PC-9 (cell line): ENCODE data around the gene WDR93. TPM values are rescaled to one million over a fixed set of nuclear protein-coding genes. Genes with fewer than 3 reads are reported as not detected.

Experiments used
- BruUV-seq: library from RNA; stranded (reverse); fragments of 400-500 nt; replicated peaks from 2 replicates; lab custom pipeline; 2021; lab: Mats Ljungman, UMichigan
- CTCF ChIA-PET: fragments of 300-600 bp; sonication (Branson Sonifier 250); formaldehyde crosslinking; loops from one replicate; lab custom pipeline; 2022; ENCODE audit warnings: antibody characterized with exemption; lab: Charles Lee
- POLR2A ChIA-PET: fragments of 300-600 bp; sonication (Branson Sonifier 250); formaldehyde crosslinking; loops from one replicate; lab custom pipeline; 2022; ENCODE audit warnings: antibody characterized with exemption; ENCODE audit not compliant: unreplicated experiment; lab: Charles Lee
- DNase-seq, 2 experiments: peaks; one replicate each; pipeline versions ENCODE4 v3.0.0 to v3.0.0-alpha.2; 2015 to 2022; ENCODE audit warnings: mixed read lengths in 1 of 2
- H2AFZ ChIP-seq: fragments of 200-600 bp; sonication (generic); 2 replicates; pipeline ENCODE4 v1.8.1; 2017; ENCODE audit warnings: antibody characterized with exemption
- H3F3A ChIP-seq: fragments of 200-600 bp; sonication (generic); 2 replicates; pipeline ENCODE4 v1.8.1; 2017; ENCODE audit warnings: antibody characterized with exemption, mild to moderate bottlenecking, low read depth; ENCODE audit not compliant: insufficient read depth
- H3K27ac ChIP-seq: fragments of 200-600 bp; sonication (generic); 2 replicates; pipeline ENCODE4 v1.6.1; 2016; ENCODE audit warnings: mixed run types
- H3K27me3 ChIP-seq: fragments of 200-600 bp; sonication (generic); 2 replicates; pipeline ENCODE4 v1.6.1; 2016; ENCODE audit warnings: low read depth, mixed run types; ENCODE audit not compliant: insufficient read depth
- H3K36me3 ChIP-seq: fragments of 200-600 bp; sonication (generic); 2 replicates; pipeline ENCODE4 v1.6.1; 2016; ENCODE audit warnings: low read depth, mixed run types
- H3K4me1 ChIP-seq: fragments of 200-600 bp; sonication (generic); replicated peaks from 2 replicates; pipeline ENCODE4 v1.6.1; 2016; ENCODE audit warnings: mixed run types; ENCODE audit not compliant: insufficient read depth
- H3K4me2 ChIP-seq: fragments of 200-600 bp; sonication (generic); 2 replicates; pipeline ENCODE4 v1.6.1; 2017; ENCODE audit warnings: mixed run types
- H3K4me3 ChIP-seq: fragments of 200-600 bp; sonication (generic); 2 replicates; pipeline ENCODE4 v1.6.1; 2016; ENCODE audit warnings: mixed run types
- H3K79me2 ChIP-seq: fragments of 200-600 bp; sonication (generic); 2 replicates; pipeline ENCODE4 v1.6.1; 2017; ENCODE audit warnings: low read depth, mixed run types
- H3K9me2 ChIP-seq: fragments of 200-600 bp; sonication (generic); 2 replicates; pipeline ENCODE4 v1.8.1; 2017; ENCODE audit warnings: mild to moderate bottlenecking; ENCODE audit not compliant: insufficient read depth
- H3K9me3 ChIP-seq: fragments of 200-600 bp; sonication (generic); 2 replicates; pipeline ENCODE4 v1.8.1; 2016; ENCODE audit warnings: low read depth; ENCODE audit not compliant: insufficient read depth
- H4K20me1 ChIP-seq: fragments of 200-600 bp; sonication (generic); 2 replicates; pipeline ENCODE4 v1.8.1; 2017; ENCODE audit not compliant: insufficient read depth
- EZH2 ChIP-seq: fragments of 200-600 bp; sonication (generic); IDR thresholded peaks from 2 replicates; pipeline ENCODE4 v1.8.0; 2017; ENCODE audit warnings: antibody characterized with exemption, low read depth
- intact Hi-C: fragments of 100-400 bp; cut with micrococcal nuclease; formaldehyde crosslinking; loops from one replicate; pipeline ENCODE4 v1.10.0; 2022; ENCODE audit not compliant: unreplicated experiment
- total RNA-seq: library from RNA; stranded (reverse); gene quantifications from 2 replicates; pipeline ENCODE4 v1.2.3, GENCODE V29; 2021
- TF ChIP-seq, protein P1 (sequence below): fragments of 200-600 bp; sonication (generic); conservative IDR thresholded peaks from 2 replicates; pipeline ENCODE4 v1.6.1; 2017; ENCODE audit warnings: mixed run types, antibody characterized with exemption, mild to moderate bottlenecking, moderate library complexity

Gene WDR93
- total RNA-seq, 1 experiment from 2014 or later: 1.8 TPM

DNA sequence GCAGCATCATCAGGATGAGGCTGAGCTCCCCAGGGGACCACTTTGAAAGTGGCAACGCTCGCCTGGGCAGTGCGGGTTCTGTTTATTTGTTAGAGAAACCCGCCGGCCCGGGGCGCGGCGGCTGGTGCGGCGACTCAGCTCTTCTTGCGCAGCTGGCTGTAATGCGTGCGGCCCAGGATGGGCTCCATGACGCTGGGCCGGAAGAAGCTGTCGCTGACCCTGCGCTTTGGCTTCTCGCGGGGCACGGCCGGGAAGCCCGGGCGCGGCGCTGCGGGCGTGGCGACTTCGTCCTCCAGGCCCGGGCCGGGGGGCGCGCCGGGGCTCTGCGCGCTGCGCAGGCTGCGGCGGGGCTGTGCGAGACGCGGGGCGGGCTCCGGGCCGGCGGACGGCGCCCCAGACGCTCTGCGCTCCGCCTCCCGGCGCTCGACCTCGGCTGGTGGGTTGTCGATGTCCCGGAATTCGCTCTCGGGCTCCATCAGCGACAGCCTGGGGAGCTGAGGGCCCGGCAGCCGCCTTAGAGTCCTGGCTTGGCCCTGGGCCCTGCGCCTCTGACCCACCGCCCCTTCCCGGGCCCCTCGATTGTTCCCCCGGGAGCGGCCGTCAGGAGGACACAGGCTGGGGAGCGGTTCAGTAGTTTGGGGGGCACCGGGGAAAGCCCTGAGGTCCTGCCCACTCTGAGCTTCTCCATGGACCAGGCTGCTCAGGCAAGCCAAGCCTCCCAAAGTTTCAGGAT is 25.0 kb upstream of the WDR93 start:
- DNase-seq: peak in 1 of 2 experiments; percentile 35

DNA sequence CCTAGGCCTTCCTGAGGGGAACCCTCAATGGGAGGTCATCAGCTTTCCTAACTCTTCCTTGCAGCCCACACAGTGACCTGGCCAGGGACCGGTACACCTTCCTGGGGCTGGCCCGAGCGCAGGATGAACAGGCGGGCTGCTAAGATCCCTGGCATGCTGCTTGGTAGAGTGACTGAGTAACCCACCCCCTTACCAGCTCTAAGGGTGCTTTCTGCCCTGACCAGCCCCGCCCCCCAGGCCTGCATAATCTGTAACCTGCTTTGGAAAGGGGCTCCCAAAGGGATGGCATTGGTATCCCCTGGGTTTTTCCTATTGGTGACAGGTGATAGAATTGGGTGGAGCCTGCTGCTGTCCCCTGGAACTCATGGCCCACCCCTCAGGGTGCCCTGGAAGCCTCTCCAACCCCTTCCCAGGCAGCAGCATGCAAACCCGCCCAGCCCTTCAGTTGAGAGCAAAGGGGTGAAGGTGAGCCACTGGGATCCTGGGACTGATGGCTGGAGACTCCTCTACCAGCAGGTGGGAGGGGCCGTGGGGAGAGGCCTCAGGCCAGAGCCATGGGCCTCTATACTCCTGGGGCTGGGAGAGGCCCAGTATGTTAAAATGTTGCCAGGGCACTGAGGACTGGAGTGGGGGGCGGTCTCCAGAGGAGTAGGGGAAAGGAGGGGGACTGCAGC is 24.3 kb upstream of the WDR93 start:
- no peaks in the 10 kb centered on the region for H3K9me3 ChIP-seq
- 0 out of 2 replicates have a peak overlapping the region, but pooled peaks have one; percentile 58 for H2AFZ ChIP-seq
- CTCF ChIA-PET: no interaction called here
- H4K20me1 ChIP-seq: no peaks in the 10 kb centered on the region
- no TSS peak for BruUV-seq
- no peak overlapping the region for H3K4me3 ChIP-seq
- intact Hi-C loops: no loop called here
- no peaks in the 10 kb centered on the region for H3K9me2 ChIP-seq
- H3K27ac ChIP-seq: no peak overlapping the region
- TF ChIP-seq EZH2: no peak
- TF ChIP-seq, protein P1, sequence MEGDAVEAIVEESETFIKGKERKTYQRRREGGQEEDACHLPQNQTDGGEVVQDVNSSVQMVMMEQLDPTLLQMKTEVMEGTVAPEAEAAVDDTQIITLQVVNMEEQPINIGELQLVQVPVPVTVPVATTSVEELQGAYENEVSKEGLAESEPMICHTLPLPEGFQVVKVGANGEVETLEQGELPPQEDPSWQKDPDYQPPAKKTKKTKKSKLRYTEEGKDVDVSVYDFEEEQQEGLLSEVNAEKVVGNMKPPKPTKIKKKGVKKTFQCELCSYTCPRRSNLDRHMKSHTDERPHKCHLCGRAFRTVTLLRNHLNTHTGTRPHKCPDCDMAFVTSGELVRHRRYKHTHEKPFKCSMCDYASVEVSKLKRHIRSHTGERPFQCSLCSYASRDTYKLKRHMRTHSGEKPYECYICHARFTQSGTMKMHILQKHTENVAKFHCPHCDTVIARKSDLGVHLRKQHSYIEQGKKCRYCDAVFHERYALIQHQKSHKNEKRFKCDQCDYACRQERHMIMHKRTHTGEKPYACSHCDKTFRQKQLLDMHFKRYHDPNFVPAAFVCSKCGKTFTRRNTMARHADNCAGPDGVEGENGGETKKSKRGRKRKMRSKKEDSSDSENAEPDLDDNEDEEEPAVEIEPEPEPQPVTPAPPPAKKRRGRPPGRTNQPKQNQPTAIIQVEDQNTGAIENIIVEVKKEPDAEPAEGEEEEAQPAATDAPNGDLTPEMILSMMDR: no peak
- H3K36me3 ChIP-seq: no peaks in the 10 kb centered on the region
- H3K4me2 ChIP-seq: peak overlapping the region; percentile 54; the same call in 1 of the 2 replicates
- peaks cover 20% of the 10 kb centered on the region for H3K4me1 ChIP-seq
- peaks cover 8% of the 10 kb centered on the region for H3K79me2 ChIP-seq
- H3K27me3 ChIP-seq: no peaks in the 10 kb centered on the region
- POLR2A ChIA-PET: no interaction called here
- DNase-seq: no peak
- peaks cover 17% of the 10 kb centered on the region for H3F3A ChIP-seq

More for the DNA sequence above, 25.0 kb upstream of the WDR93 start:
- ChIA-PET CTCF (interaction anchor here (0.6 to 0.7 kb wide), 3 partner anchors 306 to 870 kb away, joined by 3 read pairs; no protein-coding TSS in a partner anchor), POLR2A (no interaction called here)
- 0 out of 2 replicates have a peak overlapping the region, but pooled peaks have one; percentile 58 for H2AFZ ChIP-seq
- TF ChIP-seq EZH2: no peak
- TF ChIP-seq, protein P1: no peak
- H3K4me2 ChIP-seq: peak overlapping the region; percentile 54; the same call in 1 of the 2 replicates
- H3K4me1 ChIP-seq: peaks cover 26% of the 10 kb centered on the region
- H3K79me2 ChIP-seq: peaks cover 8% of the 10 kb centered on the region
- H3K9me2 ChIP-seq: no peaks in the 10 kb centered on the region
- peak overlapping the region; percentile 35; the same call in 1 of the 2 replicates for H3K4me3 ChIP-seq
- H3K36me3 ChIP-seq: no peaks in the 10 kb centered on the region
- H4K20me1 ChIP-seq: no peaks in the 10 kb centered on the region
- no peaks in the 10 kb centered on the region for H3K9me3 ChIP-seq
- no peaks in the 10 kb centered on the region for H3K27me3 ChIP-seq
- intact Hi-C loops: no loop called here
- H3F3A ChIP-seq: peaks cover 17% of the 10 kb centered on the region
- no peak overlapping the region for H3K27ac ChIP-seq
- BruUV-seq: no TSS peak

DNA sequence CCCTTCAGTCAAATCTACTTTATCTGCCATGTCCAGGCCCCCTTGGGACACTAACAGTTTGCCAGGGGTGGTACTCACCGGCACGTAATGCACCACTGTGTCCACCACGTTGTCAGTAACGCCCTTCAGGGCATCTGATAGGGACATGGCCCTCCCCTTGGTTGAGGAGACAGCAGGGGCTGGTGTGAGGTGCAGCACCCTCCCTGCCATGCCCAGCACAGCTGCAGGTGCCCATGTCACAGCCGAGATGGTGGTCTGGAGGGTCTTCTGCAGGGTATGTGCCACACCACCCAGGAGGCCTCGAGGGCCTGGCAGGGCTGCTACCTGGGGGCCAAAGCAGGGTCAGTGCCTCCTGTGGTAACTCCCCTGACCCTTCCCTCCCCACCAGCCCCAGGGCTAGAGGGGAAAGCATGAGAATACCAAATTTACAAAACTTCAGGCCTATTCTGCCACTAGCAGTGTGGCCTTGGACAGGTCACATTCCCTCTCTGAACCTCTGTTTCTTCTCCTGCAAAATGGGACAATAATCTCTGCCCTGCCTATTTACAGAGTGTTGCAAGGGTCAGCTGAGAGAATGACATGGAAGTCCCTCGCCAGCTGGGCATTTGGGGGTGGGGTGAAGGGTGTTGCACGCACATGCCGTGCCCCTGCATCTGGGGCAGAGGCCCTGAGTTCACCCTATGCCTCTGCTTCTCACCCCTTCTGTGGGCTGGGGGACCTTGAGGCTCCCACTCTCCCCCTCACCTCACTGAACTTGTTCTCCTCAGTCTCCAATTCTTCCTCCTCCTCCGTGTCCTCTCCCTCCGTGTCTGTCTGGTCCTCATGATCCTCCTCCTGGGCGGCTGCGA is 23.5 kb upstream of the WDR93 start:
- Histone ChIP-seq H3F3A (peaks cover 16% of the 10 kb centered on the region), H3K36me3 (no peaks in the 10 kb centered on the region), H3K9me2 (no peaks in the 10 kb centered on the region), H3K9me3 (no peaks in the 10 kb centered on the region), H3K27me3 (no peaks in the 10 kb centered on the region), H3K4me3 (no peak overlapping the region), H3K27ac (no peak overlapping the region), H3K4me1 (peaks cover 12% of the 10 kb centered on the region), H4K20me1 (no peaks in the 10 kb centered on the region), H3K4me2 (no peak overlapping the region), H2AFZ (no peak overlapping the region), H3K79me2 (peaks cover 2% of the 10 kb centered on the region)
- CTCF ChIA-PET: no interaction called here
- no TSS peak for BruUV-seq
- POLR2A ChIA-PET: no interaction called here
- TF ChIP-seq, protein P1: no peak
- no peak for TF ChIP-seq EZH2
- DNase-seq: no peak
- intact Hi-C loops: no loop called here
